HG03196 (cell line): ENCODE measurements around the gene SLC17A9.
"Not testable (repeated sequence)": the region's sequence is repeated elsewhere in the genome, so short reads cannot be mapped to it uniquely, and the experiment has no call there.

Experiments
- ATAC-seq: cut with Tn5 transposase; IDR thresholded peaks from one replicate; pipeline ENCODE4 v1.9.1; 2021; ENCODE audit not compliant: unreplicated experiment

Gene SLC17A9

GRCh38 chr20:62955519-62956386 is 3.2 kb downstream of the SLC17A9 start:
- no peak for ATAC-seq

GRCh38 chr20:62956387-62957135 is 4.1 kb downstream of the SLC17A9 start:
- ATAC-seq = no peak

- ATAC-seq = no peak
Measured at GRCh38 chr20:62957136-62958117, 4.9 kb downstream of the SLC17A9 start.

- no peak for ATAC-seq
Measured at GRCh38 chr20:62958388-62959100, 6.0 kb downstream of the SLC17A9 start.

- ATAC-seq = no peak
Measured at GRCh38 chr20:62959101-62959971, 6.8 kb downstream of the SLC17A9 start.

- ATAC-seq = no peak
Measured at GRCh38 chr20:62959998-62960436, 7.5 kb downstream of the SLC17A9 start.

- ATAC-seq = not testable (repeated sequence)
Measured at GRCh38 chr20:62960446-62961309, 8.2 kb downstream of the SLC17A9 start.

- ATAC-seq = no peak
Measured at GRCh38 chr20:62961310-62961783, 8.8 kb downstream of the SLC17A9 start.

- no peak for ATAC-seq
Measured at GRCh38 chr20:62961799-62962198, 9.3 kb downstream of the SLC17A9 start.

GRCh38 chr20:62962221-62962879 is 9.8 kb downstream of the SLC17A9 start:
- no peak for ATAC-seq

GRCh38 chr20:62962891-62963613 is 10.5 kb downstream of the SLC17A9 start:
- ATAC-seq = no peak

GRCh38 chr20:62963614-62964397 is 11.3 kb downstream of the SLC17A9 start:
- no peak for ATAC-seq

GRCh38 chr20:62964700-62965099 is 12.2 kb downstream of the SLC17A9 start:
- ATAC-seq = no peak

- ATAC-seq = no peak
Measured at GRCh38 chr20:62965363-62965771, 12.9 kb downstream of the SLC17A9 start.

- ATAC-seq = no peak
Measured at GRCh38 chr20:62966212-62967148, 14.0 kb downstream of the SLC17A9 start.
